Suprapubic skin (tissue), 4 donors: ENCODE results near the gene LCT. TPM values are rescaled to one million over a fixed set of nuclear protein-coding genes. Genes with fewer than 3 reads are reported as not detected.
A peak's percentile ranks its signal among the peaks of the same experiment; 100 is the strongest.

ENCODE experiments used
- DNase-seq, 2 donors: peaks; one replicate each; pipeline ENCODE4 v3.0.0-alpha.2; 2019; ENCODE audit warnings: low spot score in 2 of 2
- H3K27ac ChIP-seq: fragments of 200-600 bp; sonication (generic); one replicate; pipeline ENCODE4 v1.5.1; 2019
- H3K27me3 ChIP-seq: fragments of 200-600 bp; sonication (generic); one replicate; pipeline ENCODE4 v1.5.1; 2019
- H3K36me3 ChIP-seq: fragments of 200-600 bp; sonication (generic); one replicate; pipeline ENCODE4 v1.5.1; 2019
- H3K4me1 ChIP-seq: fragments of 200-600 bp; sonication (generic); one replicate; pipeline ENCODE4 v1.5.1; 2019
- H3K4me3 ChIP-seq: fragments of 200-600 bp; sonication (generic); one replicate; pipeline ENCODE4 v1.5.1; 2019; ENCODE audit warnings: mild to moderate bottlenecking
- H3K9me3 ChIP-seq: fragments of 200-600 bp; sonication (generic); one replicate; pipeline ENCODE4 v1.5.1; 2019
- EP300 ChIP-seq: sonication (generic); formaldehyde crosslinking; IDR thresholded peaks from one replicate; pipeline ENCODE4 v1.6.1; 2017; ENCODE audit warnings: antibody characterized with exemption
- POLR2A ChIP-seq, 2 donors: fragments of 450-650 bp; IDR thresholded peaks; one replicate each; pipeline ENCODE4 v1.6.1; 2017; ENCODE audit warnings: antibody characterized with exemption in 2 of 2, mild to moderate bottlenecking in 2 of 2, moderate library complexity in 2 of 2
- POLR2AphosphoS5 ChIP-seq, 3 donors: sonication (generic); formaldehyde crosslinking; IDR thresholded peaks; one replicate each; pipeline ENCODE4 v1.6.1; 2017; ENCODE audit warnings: antibody characterized with exemption in 3 of 3
- WGBS: methylation state at CpG from one replicate; pipeline ENCODE4 v1.1.5; 2018; 5-methylcytosine and 5-hydroxymethylcytosine counted together
- total RNA-seq, 4 donors: library from RNA; depleted of rRNA; stranded (reverse); fragments of >200 nt; gene quantifications; one replicate each; pipeline ENCODE4 v1.1.0, GENCODE V29; 2016
- TF ChIP-seq, protein P1 (sequence below), 2 donors: fragments of 200-600 bp in 1 of 2; fragments of 450-650 bp in 1 of 2; sonication (generic) in 1 of 2; IDR thresholded peaks; one replicate each; pipeline ENCODE4 v1.5.1; 2016 to 2019; ENCODE audit warnings: antibody characterized with exemption in 2 of 2, mild to moderate bottlenecking in 1 of 2, moderate library complexity in 1 of 2

LCT gene
- total RNA-seq, 4 donors from 2014 or later, result not detected

DNA sequence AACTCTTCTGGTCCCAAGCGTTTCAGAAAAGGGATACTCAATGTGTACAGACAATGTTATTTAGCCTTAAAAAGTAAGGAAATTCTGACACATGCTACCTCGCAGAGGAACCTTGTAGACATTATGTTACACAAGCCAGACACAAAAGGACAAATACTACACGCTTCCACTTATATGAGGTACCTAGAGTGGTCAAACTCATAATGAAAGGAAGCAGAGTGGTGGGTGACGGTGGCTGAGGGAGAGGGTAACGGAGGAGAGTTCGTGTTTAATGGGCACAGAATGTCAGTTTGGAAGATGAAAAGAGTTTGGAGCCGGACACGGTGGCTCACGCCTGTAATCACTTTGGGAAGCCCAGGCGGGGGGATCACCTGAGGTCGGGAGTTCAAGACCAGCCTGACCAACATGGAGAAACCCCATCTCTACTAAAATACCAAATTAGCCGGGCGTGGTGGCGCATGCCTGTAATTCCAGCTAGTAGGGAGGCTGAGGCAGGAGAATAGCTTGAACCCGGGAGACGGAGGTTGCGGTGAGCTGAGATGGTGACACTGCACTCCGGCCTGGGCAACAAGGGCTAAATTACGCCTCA, 37.9 kb upstream of the LCT start:
- Histone ChIP-seq H3K4me1 (peaks cover 20% of the 10 kb centered on the region), H3K9me3 (no peaks in the 10 kb centered on the region), H3K27ac (no peak overlapping the region), H3K4me3 (peak overlapping the region; percentile 91), H3K27me3 (no peaks in the 10 kb centered on the region), H3K36me3 (peaks cover 15% of the 10 kb centered on the region)
- TF ChIP-seq, protein P1, sequence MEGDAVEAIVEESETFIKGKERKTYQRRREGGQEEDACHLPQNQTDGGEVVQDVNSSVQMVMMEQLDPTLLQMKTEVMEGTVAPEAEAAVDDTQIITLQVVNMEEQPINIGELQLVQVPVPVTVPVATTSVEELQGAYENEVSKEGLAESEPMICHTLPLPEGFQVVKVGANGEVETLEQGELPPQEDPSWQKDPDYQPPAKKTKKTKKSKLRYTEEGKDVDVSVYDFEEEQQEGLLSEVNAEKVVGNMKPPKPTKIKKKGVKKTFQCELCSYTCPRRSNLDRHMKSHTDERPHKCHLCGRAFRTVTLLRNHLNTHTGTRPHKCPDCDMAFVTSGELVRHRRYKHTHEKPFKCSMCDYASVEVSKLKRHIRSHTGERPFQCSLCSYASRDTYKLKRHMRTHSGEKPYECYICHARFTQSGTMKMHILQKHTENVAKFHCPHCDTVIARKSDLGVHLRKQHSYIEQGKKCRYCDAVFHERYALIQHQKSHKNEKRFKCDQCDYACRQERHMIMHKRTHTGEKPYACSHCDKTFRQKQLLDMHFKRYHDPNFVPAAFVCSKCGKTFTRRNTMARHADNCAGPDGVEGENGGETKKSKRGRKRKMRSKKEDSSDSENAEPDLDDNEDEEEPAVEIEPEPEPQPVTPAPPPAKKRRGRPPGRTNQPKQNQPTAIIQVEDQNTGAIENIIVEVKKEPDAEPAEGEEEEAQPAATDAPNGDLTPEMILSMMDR (IDR thresholded peaks at IDR 0.05), result no peak
- no peak for TF ChIP-seq EP300
- no peak for TF ChIP-seq POLR2A (IDR thresholded peaks at IDR 0.05)
- no peak for TF ChIP-seq POLR2AphosphoS5 (IDR thresholded peaks at IDR 0.05)
- WGBS, result 82% methylated on average over 19 of the region's 19 CpGs
- DNase-seq, result no peak

DNA sequence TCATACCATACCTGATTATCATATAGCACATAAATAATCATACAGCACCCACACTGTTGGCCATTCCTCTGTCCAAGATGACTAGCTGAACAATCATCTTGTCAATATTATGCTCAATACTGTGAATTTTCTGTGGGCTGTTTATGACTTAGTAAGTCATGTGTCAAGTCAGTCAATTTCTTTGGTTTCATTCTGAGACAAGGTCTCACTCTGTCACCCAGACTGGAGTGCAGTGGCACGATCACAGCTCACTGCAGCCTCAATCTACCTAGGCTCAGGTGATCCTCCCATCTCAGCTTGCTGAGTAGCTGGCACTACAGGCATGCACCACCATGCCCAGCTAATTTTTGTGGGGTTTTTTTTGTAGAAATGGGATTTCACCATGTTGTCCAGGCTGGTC, 33.6 kb upstream of the LCT start:
- no peak for DNase-seq
- peaks cover 53% of the 10 kb centered on the region for H3K36me3 ChIP-seq
- H3K27me3 ChIP-seq, result no peaks in the 10 kb centered on the region
- TF ChIP-seq, protein P1 (IDR thresholded peaks at IDR 0.05), result no peak
- TF ChIP-seq POLR2A (IDR thresholded peaks at IDR 0.05) (no peak), EP300 (no peak), POLR2AphosphoS5 (IDR thresholded peaks at IDR 0.05) (no peak)
- H3K4me3 ChIP-seq, result no peak overlapping the region
- H3K9me3 ChIP-seq, result no peaks in the 10 kb centered on the region
- peaks cover 12% of the 10 kb centered on the region for H3K4me1 ChIP-seq
- no peak overlapping the region for H3K27ac ChIP-seq
- 67% methylated on average over 1 of the region's 1 CpG for WGBS

- Histone ChIP-seq H3K27ac (no peak overlapping the region), H3K9me3 (no peaks in the 10 kb centered on the region), H3K4me3 (no peak overlapping the region), H3K4me1 (no peaks in the 10 kb centered on the region), H3K36me3 (peaks cover 81% of the 10 kb centered on the region), H3K27me3 (no peaks in the 10 kb centered on the region)
- no peak for DNase-seq
- TF ChIP-seq POLR2AphosphoS5 (IDR thresholded peaks at IDR 0.05) (no peak), EP300 (no peak)
- TF ChIP-seq, protein P1 (IDR thresholded peaks at IDR 0.05), result no peak
- 72% methylated on average over 6 of the region's 6 CpGs for WGBS
Observed at GRCh38 chr2:135863233-135863632, 26.2 kb upstream of the LCT start.

GRCh38 chr2:135862718-135863117, 25.7 kb upstream of the LCT start:
- 96% methylated on average over 4 of the region's 4 CpGs for WGBS
- TF ChIP-seq EP300, result no peak
- TF ChIP-seq, protein P1 (IDR thresholded peaks at IDR 0.05), result no peak
- TF ChIP-seq POLR2A (IDR thresholded peaks at IDR 0.05), result no peak
- no peak for TF ChIP-seq POLR2AphosphoS5 (IDR thresholded peaks at IDR 0.05)
- H3K4me1 ChIP-seq, result no peaks in the 10 kb centered on the region
- no peak for DNase-seq
- no peak overlapping the region for H3K4me3 ChIP-seq
- no peaks in the 10 kb centered on the region for H3K9me3 ChIP-seq
- H3K36me3 ChIP-seq, result peaks cover 81% of the 10 kb centered on the region
- no peak overlapping the region for H3K27ac ChIP-seq
- no peaks in the 10 kb centered on the region for H3K27me3 ChIP-seq

DNA sequence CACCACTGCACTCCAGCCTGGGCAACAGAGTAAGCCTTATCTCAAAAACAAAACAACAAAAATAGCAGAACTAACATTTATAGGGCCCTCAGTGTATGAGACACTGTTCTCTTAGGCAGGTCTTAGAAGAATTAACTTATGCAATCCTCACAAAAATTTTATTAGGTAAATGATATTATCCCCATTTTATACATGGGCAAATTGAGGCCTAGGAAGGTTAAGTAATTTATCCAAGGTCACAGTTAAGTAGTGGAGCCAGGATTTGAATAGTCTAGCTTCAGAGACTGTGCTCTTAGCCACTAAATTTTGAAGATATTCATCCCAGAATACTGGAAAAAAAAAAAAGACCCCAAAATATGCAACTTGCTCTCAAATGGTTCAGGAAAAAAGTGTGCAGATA, 16.4 kb upstream of the LCT start:
- no peaks in the 10 kb centered on the region for H3K27me3 ChIP-seq
- H3K4me1 ChIP-seq, result no peaks in the 10 kb centered on the region
- DNase-seq, result no peak
- peaks cover 44% of the 10 kb centered on the region for H3K36me3 ChIP-seq
- no peaks in the 10 kb centered on the region for H3K9me3 ChIP-seq
- no peak overlapping the region for H3K4me3 ChIP-seq
- TF ChIP-seq POLR2A (IDR thresholded peaks at IDR 0.05) (no peak), POLR2AphosphoS5 (IDR thresholded peaks at IDR 0.05) (no peak)
- TF ChIP-seq, protein P1 (IDR thresholded peaks at IDR 0.05), result no peak
- H3K27ac ChIP-seq, result no peak overlapping the region
